Subcutaneous adipose tissue (tissue), 4 donors: ENCODE measurements around the gene XKR3. TPM values are rescaled to one million over a fixed set of nuclear protein-coding genes. Genes with fewer than 3 reads are reported as not detected.

Source experiments
- CTCF ChIP-seq: fragments of 450-650 bp; IDR thresholded peaks from one replicate; pipeline ENCODE4 v1.5.1; 2016; ENCODE audit warnings: low read depth, mild to moderate bottlenecking, control low read depth, antibody characterized with exemption, moderate library complexity
- total RNA-seq, 4 donors: library from RNA; depleted of rRNA; stranded (reverse); fragments of >200 nt; gene quantifications; one replicate each; pipeline ENCODE4 v1.1.0, GENCODE V29; 2016

XKR3 gene
- not detected for total RNA-seq

- no peak for TF ChIP-seq CTCF
These were observed at the start of gene XKR3 for GRCh38 chr22:16824716-16825687. TSS of gene XKR3 (minus strand) at chr22:16825411. CDS start at chr22:16808073, 17,338 bp downstream.

- TF ChIP-seq CTCF = no peak
These were observed 41.0 kb upstream of the XKR3 start for GRCh38 chr22:16866167-16866566.

- TF ChIP-seq CTCF = no peak
These were observed 29.4 kb upstream of the XKR3 start for GRCh38 chr22:16854631-16855030.

GRCh38 chr22:16847271-16847670, 22.1 kb upstream of the XKR3 start:
- TF ChIP-seq CTCF = no peak

GRCh38 chr22:16845881-16846280, 20.7 kb upstream of the XKR3 start:
- TF ChIP-seq CTCF = no peak

- TF ChIP-seq CTCF = no peak
These were observed 20.3 kb upstream of the XKR3 start for GRCh38 chr22:16845465-16845864.

GRCh38 chr22:16844529-16844928, 19.3 kb upstream of the XKR3 start:
- no peak for TF ChIP-seq CTCF
